GM12865 (cell line): ENCODE results near the gene FLOT1.
"Not testable (repeated sequence)": the region's sequence is repeated elsewhere in the genome, so short reads cannot be mapped to it uniquely, and the experiment has no call there.

Experiments used
- DNase-seq: peaks from one replicate; pipeline ENCODE4 v3.0.0; 2010; ENCODE audit warnings: low read depth
- H3K4me3 ChIP-seq: 2 replicates; pipeline ENCODE4 v1.5.1; 2011; ENCODE audit warnings: mild to moderate bottlenecking, low read depth, low read length, control low read depth
- CTCF ChIP-seq: IDR thresholded peaks from 2 replicates; pipeline ENCODE4 v1.5.1; 2011; ENCODE audit warnings: low read length, control low read depth, low read depth, inconsistent platforms; ENCODE audit not compliant: insufficient read depth; ENCODE audit errors: missing control alignments

FLOT1 gene

DNA sequence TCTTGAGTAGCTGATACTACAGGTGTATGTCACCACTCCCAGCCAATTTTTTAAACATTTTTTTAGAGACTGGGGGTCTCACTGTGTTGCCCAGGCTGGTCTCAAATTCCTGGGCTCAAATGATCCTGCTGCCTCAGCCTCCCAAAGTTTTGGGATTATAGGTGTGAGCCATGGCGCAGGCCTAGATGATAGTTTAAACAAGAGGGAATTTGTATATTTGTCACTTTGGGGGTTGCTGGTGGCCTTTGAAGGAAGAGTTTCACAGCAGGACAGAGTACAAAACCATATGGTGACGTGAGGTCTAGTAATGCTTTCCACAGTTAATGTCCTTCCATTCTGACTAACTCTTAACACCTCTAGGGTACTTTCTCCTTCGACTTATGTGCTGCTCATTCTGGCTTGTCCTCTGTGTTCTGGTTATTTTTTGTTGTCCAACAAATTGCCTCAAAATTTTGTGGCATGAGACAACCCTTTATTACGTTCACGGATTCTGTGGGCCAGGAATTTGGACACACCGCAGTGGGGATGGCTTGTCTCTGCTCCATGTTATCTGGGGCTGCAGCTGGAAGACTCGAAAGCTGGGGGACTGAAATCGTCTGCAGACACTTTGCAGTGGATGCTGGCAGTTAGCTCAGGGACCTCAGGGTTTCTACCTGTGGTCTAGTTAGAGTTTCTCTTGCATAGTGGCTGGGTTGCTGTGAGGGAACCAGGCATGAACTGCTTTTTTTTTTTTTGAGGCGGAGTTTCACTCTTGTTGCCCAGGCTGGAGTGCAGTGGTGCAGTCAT is 24.9 kb upstream of the FLOT1 start:
- no peak for TF ChIP-seq CTCF
- peak; percentile 90 for DNase-seq
- no peak overlapping the region for H3K4me3 ChIP-seq

GRCh38 chr6:30766461-30767157 is 24.1 kb upstream of the FLOT1 start:
- no peak overlapping the region for H3K4me3 ChIP-seq
- no peak for TF ChIP-seq CTCF

DNA sequence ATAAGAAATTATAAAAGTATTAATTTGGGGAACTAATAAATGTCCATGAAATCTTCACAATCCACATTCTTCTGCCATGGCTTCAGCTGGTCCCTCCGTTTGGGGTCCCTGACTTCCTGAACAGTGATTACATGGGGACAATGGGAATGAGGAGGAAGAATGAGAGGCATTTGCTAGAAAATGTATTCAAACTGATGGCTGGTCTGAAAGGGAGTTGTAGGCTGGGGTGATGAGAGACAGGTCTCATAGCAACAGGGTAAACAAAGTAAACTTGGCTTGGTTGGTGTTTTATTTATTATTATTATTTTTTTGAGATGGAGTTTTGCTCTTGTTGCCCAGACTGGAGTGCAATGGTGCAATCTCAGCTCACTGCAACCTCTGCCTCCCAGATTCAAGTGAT is 23.0 kb upstream of the FLOT1 start:
- H3K4me3 ChIP-seq, DNase-seq: not testable (repeated sequence)

More at GRCh38 chr6:30766461-30767157, 24.1 kb upstream of the FLOT1 start:
- no peak for DNase-seq

DNA sequence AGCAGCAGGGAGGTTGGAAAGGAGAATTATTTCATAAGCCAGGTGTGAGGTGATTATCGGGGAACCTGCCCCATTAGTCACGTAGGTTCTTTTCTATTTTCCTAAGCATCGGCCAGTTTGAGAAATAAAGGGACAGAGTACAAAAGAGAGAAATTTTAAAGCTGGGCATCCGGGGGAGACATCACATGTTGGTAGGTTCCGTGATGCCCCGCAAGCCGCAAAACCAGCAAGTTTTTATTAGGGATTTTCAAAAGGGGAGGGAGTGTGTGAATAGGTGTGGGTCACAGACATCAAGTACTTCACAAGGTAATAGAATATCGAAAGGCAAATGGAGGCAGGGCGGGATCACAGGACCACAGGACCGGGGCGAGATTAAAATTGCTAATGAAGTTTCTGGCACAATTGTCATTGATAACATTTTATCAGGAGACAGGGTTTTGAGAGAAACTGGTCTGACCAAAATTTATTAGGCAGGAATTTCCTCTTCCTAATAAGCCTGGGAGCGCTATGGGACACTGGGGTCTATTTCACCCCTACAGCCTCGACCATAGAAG is 22.1 kb upstream of the FLOT1 start:
- not testable (repeated sequence) for DNase-seq, H3K4me3 ChIP-seq

GRCh38 chr6:30763618-30764489 is 21.4 kb upstream of the FLOT1 start:
- peak; percentile 65 for DNase-seq
- H3K4me3 ChIP-seq = no peak overlapping the region
- no peak for TF ChIP-seq CTCF

DNA sequence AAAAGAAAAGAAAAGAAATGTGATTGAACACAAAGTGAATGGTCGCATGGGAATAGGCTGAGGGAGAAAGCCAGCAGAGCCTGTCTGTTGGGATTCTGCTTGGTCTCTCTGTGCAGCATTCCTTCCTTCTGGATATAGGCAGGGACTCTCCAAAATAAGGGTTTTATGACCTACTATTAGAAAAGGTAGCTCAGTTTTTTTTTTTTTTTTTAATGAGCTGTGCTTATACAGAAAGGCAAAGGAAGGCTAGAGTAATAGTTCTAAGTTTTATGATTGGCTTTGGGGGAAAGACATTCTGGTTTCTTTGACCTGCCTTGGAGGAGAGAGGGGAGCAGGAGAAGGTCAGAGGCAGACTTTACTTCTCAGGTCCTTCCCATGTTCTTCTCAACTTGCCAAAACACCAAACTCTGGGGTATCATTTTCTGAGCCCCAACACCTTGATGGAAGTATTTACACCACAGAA is 20.7 kb upstream of the FLOT1 start:
- no peak overlapping the region for H3K4me3 ChIP-seq
- no peak for DNase-seq
- no peak for TF ChIP-seq CTCF

DNA sequence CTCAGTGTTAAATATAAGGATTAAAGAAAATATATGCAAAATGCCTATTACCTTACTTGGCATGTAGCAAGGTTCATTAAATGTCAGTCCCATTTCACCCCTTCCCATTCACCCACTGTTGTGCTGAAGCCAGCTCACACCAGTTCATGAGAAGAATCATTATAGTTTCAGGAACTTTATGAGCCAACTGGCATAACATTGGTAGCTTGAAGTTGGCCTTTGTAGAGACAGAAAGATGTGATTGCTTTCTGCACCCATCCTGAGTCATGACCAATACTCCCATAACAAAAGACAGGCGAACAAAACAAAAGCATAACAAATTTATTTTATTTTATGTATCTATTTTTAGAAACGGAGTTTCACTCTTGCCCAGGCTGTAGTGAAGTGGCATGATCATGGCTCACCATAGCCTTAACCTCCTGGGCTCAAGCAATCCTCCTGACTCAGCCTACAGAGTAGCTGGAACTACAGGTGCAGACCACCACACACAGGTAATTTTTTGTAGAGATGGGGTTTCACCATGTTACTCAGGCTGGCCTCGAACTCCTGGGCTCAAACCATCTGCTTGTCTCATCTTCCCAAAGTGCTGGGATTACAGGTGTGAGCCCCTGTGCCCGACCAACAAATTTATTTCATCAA is 19.4 kb upstream of the FLOT1 start:
- H3K4me3 ChIP-seq = no peak overlapping the region
- DNase-seq = peak; percentile 25
- no peak for TF ChIP-seq CTCF
